Activated CD4-positive, alpha-beta T cell treated with anti-CD3 and anti-CD28 coated beads for 36 hours (primary cell): Measurements from ENCODE around the gene PSMD13. TPM values are rescaled to one million over a fixed set of nuclear protein-coding genes. Genes with fewer than 3 reads are reported as not detected.

Experiments used
- ATAC-seq: fragments of 200-7000 bp; cut with Tn5 transposase; one replicate; pipeline ENCODE4 v1.10.0; 2021; ENCODE audit warnings: mild to moderate bottlenecking, moderate library complexity
- CTCF ChIA-PET: fragments of 350-600 bp; sonication (Branson Sonifier 250); formaldehyde crosslinking; loops from one replicate; lab custom pipeline; 2021; ENCODE audit warnings: antibody characterized with exemption; lab: Charles Lee
- POLR2A ChIA-PET: fragments of 350-600 bp; sonication (Branson Sonifier 250); formaldehyde crosslinking; loops from one replicate; lab custom pipeline; 2021; ENCODE audit warnings: antibody characterized with exemption, inconsistent platforms; lab: Charles Lee
- DNase-seq: peaks from one replicate; pipeline ENCODE4 v3.0.0-alpha.2; 2020
- H3K27ac Mint-ChIP-seq: one replicate; pipeline ENCODE4 v1.8.0; 2021; ENCODE audit warnings: mixed read lengths
- H3K27me3 Mint-ChIP-seq: one replicate; pipeline ENCODE4 v1.8.0; 2021; ENCODE audit warnings: mixed read lengths
- H3K36me3 Mint-ChIP-seq: one replicate; pipeline ENCODE4 v1.8.0; 2021; ENCODE audit warnings: low read depth, mixed read lengths
- H3K4me1 Mint-ChIP-seq: one replicate; pipeline ENCODE4 v1.8.0; 2021; ENCODE audit warnings: mixed read lengths
- H3K4me3 Mint-ChIP-seq: one replicate; pipeline ENCODE4 v1.8.0; 2021; ENCODE audit warnings: mild to moderate bottlenecking, moderate library complexity, mixed read lengths
- H3K9me3 Mint-ChIP-seq: one replicate; pipeline ENCODE4 v1.8.0; 2021; ENCODE audit warnings: low read depth, mixed read lengths
- intact Hi-C, 2 experiments: fragments of 100-400 bp; cut with DNase I in 1 of 2; cut with micrococcal nuclease in 1 of 2; formaldehyde crosslinking; loops; one replicate each; pipeline versions ENCODE4 v1.14.2 to v1.15.1; 2022 to 2024; cut with DNase I, micrococcal nuclease
- total RNA-seq, 2 experiments: library from RNA; stranded (reverse); gene quantifications; one replicate each; pipeline ENCODE4 v1.2.3, GENCODE V29; 2021

PSMD13 gene
- total RNA-seq, 2 experiments from 2014 or later = 134 to 212 TPM

DNA sequence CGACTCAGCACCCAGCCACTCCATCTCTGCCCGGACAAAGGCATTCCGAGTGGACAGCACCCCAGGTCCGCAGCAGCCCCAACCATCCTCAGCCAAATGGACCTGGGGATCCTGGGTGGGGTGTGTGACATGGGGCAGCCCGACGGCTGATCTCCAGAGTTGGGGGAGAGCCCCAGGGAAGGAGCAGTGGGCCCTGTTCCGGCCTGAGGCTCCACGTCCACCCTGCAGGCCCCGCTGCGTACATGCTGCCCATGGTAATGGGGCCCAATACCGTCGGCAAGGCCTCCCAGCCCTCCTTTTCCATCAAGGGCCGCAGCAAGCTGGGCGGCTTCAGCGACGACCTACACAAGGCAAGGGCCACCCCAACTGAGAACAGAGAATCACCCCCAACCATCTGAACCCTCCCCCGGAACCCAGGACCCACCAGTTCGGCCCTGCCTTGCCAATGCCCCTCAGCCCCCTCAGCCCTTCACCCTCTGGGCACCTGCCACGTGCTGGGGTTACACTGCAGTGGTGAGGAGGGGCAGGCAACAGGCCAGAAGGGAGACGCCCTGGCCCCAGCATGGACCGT lies 38.5 kb upstream of the PSMD13 start:
- DNase-seq = no peak

GRCh38 chr11:199004-199581 lies 37.7 kb upstream of the PSMD13 start:
- intact Hi-C loops = no loop called here
- H3K4me1 Mint-ChIP-seq = peaks cover 34% of the 10 kb centered on the region
- CTCF ChIA-PET = interaction anchor here (0.7 to 1.0 kb wide), 2 partner anchors 18 to 82 kb away, joined by 3 read pairs; no protein-coding TSS in a partner anchor
- ATAC-seq (no peak), DNase-seq (peak; percentile 4)
- no peak overlapping the region for H3K4me3 Mint-ChIP-seq
- peaks cover 26% of the 10 kb centered on the region for H3K36me3 Mint-ChIP-seq
- H3K27me3 Mint-ChIP-seq = no peaks in the 10 kb centered on the region
- no peak overlapping the region for H3K27ac Mint-ChIP-seq
- no peaks in the 10 kb centered on the region for H3K9me3 Mint-ChIP-seq
- POLR2A ChIA-PET = no interaction called here

More for the DNA sequence above, 38.5 kb upstream of the PSMD13 start:
- Mint-ChIP-seq H3K27me3 (no peaks in the 10 kb centered on the region), H3K4me3 (no peak overlapping the region), H3K36me3 (peaks cover 18% of the 10 kb centered on the region), H3K4me1 (peaks cover 26% of the 10 kb centered on the region), H3K9me3 (no peaks in the 10 kb centered on the region), H3K27ac (no peak overlapping the region)
- ChIA-PET CTCF (interaction anchor here (1.0 kb wide), 1 partner anchor 18 kb away, joined by 3 read pairs; no protein-coding TSS in a partner anchor), POLR2A (no interaction called here)
- intact Hi-C loops = no loop called here
- no peak for ATAC-seq

- no peaks in the 10 kb centered on the region for H3K27me3 Mint-ChIP-seq
- no peak overlapping the region for H3K27ac Mint-ChIP-seq
- H3K4me1 Mint-ChIP-seq = peaks cover 40% of the 10 kb centered on the region
- ChIA-PET POLR2A (no interaction called here), CTCF (no interaction called here)
- H3K4me3 Mint-ChIP-seq = no peak overlapping the region
- ATAC-seq = no peak
- peak; percentile 8 for DNase-seq
- intact Hi-C loops = no loop called here
- H3K9me3 Mint-ChIP-seq = no peaks in the 10 kb centered on the region
- peaks cover 30% of the 10 kb centered on the region for H3K36me3 Mint-ChIP-seq
Measured at GRCh38 chr11:199782-200181, 37.0 kb upstream of the PSMD13 start.

- H3K9me3 Mint-ChIP-seq = no peaks in the 10 kb centered on the region
- CTCF ChIA-PET = no interaction called here
- DNase-seq = peak; percentile 2
Measured at GRCh38 chr11:200224-201003, 36.4 kb upstream of the PSMD13 start.

GRCh38 chr11:201966-202365 lies 34.8 kb upstream of the PSMD13 start:
- DNase-seq (peak; percentile 4), ATAC-seq (no peak)
- Mint-ChIP-seq H3K27me3 (no peaks in the 10 kb centered on the region), H3K4me3 (peak overlapping the region; percentile 27), H3K4me1 (peaks cover 54% of the 10 kb centered on the region), H3K36me3 (peaks cover 44% of the 10 kb centered on the region), H3K9me3 (no peaks in the 10 kb centered on the region), H3K27ac (peak overlapping the region; percentile 76)
- intact Hi-C loops = no loop called here
- CTCF ChIA-PET = no interaction called here
- POLR2A ChIA-PET = no interaction called here

More at GRCh38 chr11:200224-201003, 36.4 kb upstream of the PSMD13 start:
- Mint-ChIP-seq H3K4me3 (no peak overlapping the region), H3K27me3 (no peaks in the 10 kb centered on the region), H3K4me1 (peaks cover 45% of the 10 kb centered on the region), H3K36me3 (peaks cover 35% of the 10 kb centered on the region), H3K27ac (peak overlapping the region; percentile 76)
- POLR2A ChIA-PET = no interaction called here
- intact Hi-C loops = no loop called here
- no peak for ATAC-seq

DNA sequence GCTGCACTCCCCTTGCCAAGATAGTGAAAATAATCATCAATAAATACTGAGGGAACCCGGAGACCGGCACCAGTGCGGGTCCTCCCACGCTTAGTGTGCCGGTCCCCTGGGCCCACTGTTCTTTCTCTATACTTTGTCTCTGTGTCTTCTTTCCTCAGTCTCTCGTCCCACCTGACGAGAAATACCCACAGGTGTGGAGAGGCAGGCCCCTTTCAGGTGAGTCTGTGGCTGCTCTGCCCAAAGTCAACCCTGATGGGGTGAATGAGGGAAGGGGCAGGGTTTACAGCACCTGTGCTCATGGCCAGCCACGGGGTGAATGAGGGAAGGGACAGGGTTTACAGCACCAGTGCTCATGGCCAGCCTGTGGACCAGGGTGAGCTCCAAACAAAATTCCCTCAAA lies 34.3 kb upstream of the PSMD13 start:
- Mint-ChIP-seq H3K27ac (peak overlapping the region; percentile 76), H3K9me3 (no peaks in the 10 kb centered on the region)

DNA sequence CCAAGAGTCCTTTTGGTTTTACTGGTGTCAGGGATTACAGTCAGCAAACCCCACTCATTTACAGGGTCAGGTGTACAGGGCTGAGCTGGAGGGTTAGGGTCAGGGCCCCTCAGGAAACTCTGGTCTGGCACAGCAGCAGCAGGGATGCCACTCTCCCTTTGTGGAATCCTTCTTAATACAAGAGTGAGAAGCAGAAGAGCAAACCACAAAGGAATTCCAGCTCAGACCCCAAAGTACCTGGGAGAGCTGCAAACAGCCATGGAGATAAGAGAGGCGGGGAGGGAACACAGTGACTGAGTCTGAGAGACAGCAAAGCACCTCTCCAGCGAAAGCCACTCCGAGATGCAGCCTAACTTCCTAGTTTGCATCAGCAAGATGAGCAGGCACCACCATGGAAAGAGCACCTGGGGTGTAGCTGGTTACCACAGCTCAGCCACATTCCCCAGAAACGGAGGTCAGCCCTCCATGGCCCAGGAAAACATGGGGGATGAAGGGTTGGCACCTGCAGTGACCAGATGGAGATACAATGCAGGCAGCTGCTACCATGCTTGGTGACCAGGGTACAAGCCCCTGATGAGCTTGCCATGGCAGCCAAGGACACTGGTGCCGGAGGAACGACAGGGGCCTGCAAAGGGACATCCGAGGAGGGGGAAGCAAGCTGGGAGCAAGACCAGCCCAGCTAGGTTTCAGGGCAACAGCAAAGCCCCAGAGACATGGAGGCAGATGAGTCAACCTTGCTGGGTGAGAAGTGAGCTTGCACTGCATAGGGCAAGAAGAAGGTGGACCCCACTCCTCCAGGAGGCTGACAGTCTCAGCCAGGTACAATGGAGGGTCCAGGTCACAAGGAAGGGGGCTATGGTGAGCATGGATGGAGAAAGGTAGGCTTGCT lies 33.5 kb upstream of the PSMD13 start:
- intact Hi-C loops = no loop called here
- DNase-seq = peak; percentile 5
- Mint-ChIP-seq H3K4me3 (no peak overlapping the region), H3K27ac (peak overlapping the region; percentile 76), H3K27me3 (no peaks in the 10 kb centered on the region), H3K36me3 (peaks cover 52% of the 10 kb centered on the region), H3K9me3 (no peaks in the 10 kb centered on the region), H3K4me1 (peaks cover 54% of the 10 kb centered on the region)
- ChIA-PET POLR2A (interaction anchor here (0.7 kb wide), 1 partner anchor 112 kb away, joined by 3 read pairs; no protein-coding TSS in a partner anchor), CTCF (interaction anchor here (1.2 to 2.7 kb wide), 2 partner anchors 48 to 168 kb away, joined by 5 to 12 read pairs; no protein-coding TSS in a partner anchor)
- ATAC-seq = no peak

More for the DNA sequence above, 34.3 kb upstream of the PSMD13 start:
- DNase-seq (no peak), ATAC-seq (no peak)
- CTCF ChIA-PET = no interaction called here
- H3K27me3 Mint-ChIP-seq = no peaks in the 10 kb centered on the region
- peak overlapping the region; percentile 27 for H3K4me3 Mint-ChIP-seq
- peaks cover 46% of the 10 kb centered on the region for H3K36me3 Mint-ChIP-seq
- peaks cover 54% of the 10 kb centered on the region for H3K4me1 Mint-ChIP-seq
- POLR2A ChIA-PET = interaction anchor here (0.7 kb wide), 1 partner anchor 113 kb away, joined by 3 read pairs; no protein-coding TSS in a partner anchor
- intact Hi-C loops = no loop called here

DNA sequence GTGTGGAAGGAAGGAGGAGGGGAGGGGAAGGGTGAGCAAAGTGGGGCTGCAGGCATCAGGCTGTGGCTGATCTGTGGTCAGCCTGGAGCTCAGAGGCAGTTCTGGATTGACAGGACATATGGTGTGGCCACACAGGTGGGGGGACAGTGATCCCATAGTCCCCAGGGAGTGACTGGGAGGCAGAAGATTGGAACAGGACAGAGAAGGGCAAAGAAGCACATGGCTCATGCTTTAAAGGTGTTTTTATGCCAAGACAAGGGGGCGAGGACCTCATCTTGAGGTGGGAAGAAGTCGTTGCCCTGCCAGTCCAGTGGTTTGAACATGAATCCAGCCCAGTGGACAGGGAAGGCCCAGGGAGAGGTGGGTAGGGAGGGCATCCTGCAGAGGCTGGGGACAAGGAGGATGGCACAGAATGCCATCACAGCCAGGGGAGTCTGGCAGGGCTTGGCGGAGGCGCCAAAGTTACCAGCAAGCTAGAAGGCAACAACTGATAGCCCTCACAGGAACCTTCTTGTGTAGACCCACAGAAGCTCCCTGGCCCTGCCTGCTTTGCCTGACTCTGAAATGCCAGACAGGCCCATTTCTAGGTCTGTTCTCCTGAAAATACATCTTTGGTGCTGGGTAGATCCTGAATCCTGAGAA lies 32.7 kb upstream of the PSMD13 start:
- peaks cover 54% of the 10 kb centered on the region for H3K4me1 Mint-ChIP-seq
- no peaks in the 10 kb centered on the region for H3K27me3 Mint-ChIP-seq
- intact Hi-C loops = no loop called here
- ChIA-PET CTCF (interaction anchor here (1.2 to 2.7 kb wide), 2 partner anchors 47 to 167 kb away, joined by 5 to 12 read pairs; no protein-coding TSS in a partner anchor), POLR2A (interaction anchor here (0.6 kb wide), 1 partner anchor 22 kb away, joined by 3 read pairs; no protein-coding TSS in a partner anchor)
- ATAC-seq = no peak
- H3K27ac Mint-ChIP-seq = peak overlapping the region; percentile 76
- H3K4me3 Mint-ChIP-seq = no peak overlapping the region
- H3K9me3 Mint-ChIP-seq = no peaks in the 10 kb centered on the region
- no peak for DNase-seq
- peaks cover 58% of the 10 kb centered on the region for H3K36me3 Mint-ChIP-seq

- POLR2A ChIA-PET = interaction anchor here (0.6 kb wide), 1 partner anchor 22 kb away, joined by 3 read pairs; no protein-coding TSS in a partner anchor
- H3K27me3 Mint-ChIP-seq = no peaks in the 10 kb centered on the region
- peaks cover 59% of the 10 kb centered on the region for H3K4me1 Mint-ChIP-seq
- H3K36me3 Mint-ChIP-seq = peaks cover 63% of the 10 kb centered on the region
- DNase-seq = peak; percentile 6
- no peak overlapping the region for H3K4me3 Mint-ChIP-seq
- H3K9me3 Mint-ChIP-seq = no peaks in the 10 kb centered on the region
- intact Hi-C loops = loop anchor here in 1 of 2 experiments (5.0 kb wide), 2 partner anchors 108 to 248 kb away; partner anchors contain the start of genes IFITM1 and PTDSS2
- no peak overlapping the region for H3K27ac Mint-ChIP-seq
- no peak for ATAC-seq
- CTCF ChIA-PET = interaction anchor here (2.7 kb wide), 1 partner anchor 46 kb away, joined by 12 read pairs; no protein-coding TSS in a partner anchor
Measured at GRCh38 chr11:204587-205109, 32.1 kb upstream of the PSMD13 start.
